Sigmoid colon (tissue), 4 donors: ENCODE measurements around the gene ALPG.
"Not testable (repeated sequence)": the region's sequence is repeated elsewhere in the genome, so short reads cannot be mapped to it uniquely, and the experiment has no call there.

Source experiments
- POLR2A ChIP-seq, 2 donors: fragments of 450-650 bp; IDR thresholded peaks; one replicate each; pipeline ENCODE4 v1.6.1; 2016; ENCODE audit warnings: antibody characterized with exemption in 2 of 2, mild to moderate bottlenecking in 2 of 2, moderate library complexity in 2 of 2
- POLR2AphosphoS5 ChIP-seq, 4 donors: sonication (generic); formaldehyde crosslinking; IDR thresholded peaks; one replicate each; pipeline ENCODE4 v1.6.1; 2017; ENCODE audit warnings: antibody characterized with exemption in 4 of 4

DNA sequence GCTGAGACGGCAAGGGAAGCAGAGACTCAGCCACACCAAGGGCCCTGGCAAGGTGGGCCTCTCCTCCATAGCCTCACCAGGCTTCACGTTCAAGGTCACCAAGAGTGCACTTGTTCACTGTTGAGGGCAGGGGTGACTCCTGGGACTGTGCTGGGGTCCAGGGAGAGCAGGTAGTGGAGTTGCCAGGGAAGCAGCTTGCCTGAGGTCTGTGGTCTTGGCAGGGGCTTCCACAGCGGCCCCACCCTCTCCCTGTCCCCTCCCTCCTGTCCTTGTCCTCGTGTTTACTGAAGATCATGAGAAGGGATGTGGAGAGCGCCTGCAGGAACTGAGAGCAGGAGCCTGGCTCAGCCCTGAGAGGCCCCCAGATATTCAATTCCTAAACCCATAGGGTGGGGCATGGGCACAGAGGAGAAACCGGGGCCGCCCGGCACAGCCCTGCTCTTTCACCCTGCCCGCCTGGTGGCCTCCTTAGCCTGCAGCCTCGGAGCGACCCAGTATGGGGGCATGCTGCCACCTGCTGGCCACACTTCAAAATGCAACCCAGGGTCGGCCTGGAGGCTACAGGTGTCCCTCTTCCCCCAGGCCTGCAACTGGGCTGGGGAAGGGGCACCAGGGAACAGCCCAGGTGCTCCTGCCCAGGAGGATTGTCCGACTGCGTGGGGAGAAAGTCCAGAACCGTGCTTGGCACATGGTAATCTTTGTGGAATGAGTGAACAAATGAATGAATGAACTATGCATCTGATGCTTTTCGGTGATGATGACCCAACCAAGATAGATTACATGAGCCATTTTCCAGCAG, 33.8 kb downstream of the ALPG start:
- TF ChIP-seq POLR2AphosphoS5, POLR2A (IDR thresholded peaks at IDR 0.05): not testable (repeated sequence)
